Activated naive CD4-positive, alpha-beta T cell treated with anti-CD3 and anti-CD28 coated beads, Interleukin-2, amount 50 U/mL, for 16 hours (primary cell): ENCODE results near the gene NUP50.

Experiments
- DNase-seq: peaks from one replicate; pipeline ENCODE4 v3.0.0-alpha.2; 2020

The NUP50 gene

DNA sequence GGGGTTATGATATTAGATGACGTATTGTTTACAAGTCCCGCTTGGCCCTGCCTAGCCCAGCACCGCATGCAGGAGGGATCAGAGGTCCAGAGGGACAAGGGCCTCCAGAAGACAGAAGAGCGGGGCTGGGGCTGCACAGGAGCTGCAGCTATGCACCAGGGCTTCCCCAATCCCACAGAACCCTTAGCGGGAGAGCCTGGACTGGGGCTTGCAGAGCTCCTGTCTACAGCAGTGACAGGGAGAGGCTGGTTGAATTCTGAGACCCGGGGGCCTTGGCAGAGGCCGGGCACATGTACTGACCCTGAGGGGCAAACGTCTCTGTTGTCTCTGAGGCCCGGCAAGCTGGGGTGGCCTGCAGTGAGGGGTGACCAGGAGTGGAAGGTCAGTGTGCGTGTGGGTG, 70.1 kb downstream of the NUP50 start:
- DNase-seq: no peak

DNA sequence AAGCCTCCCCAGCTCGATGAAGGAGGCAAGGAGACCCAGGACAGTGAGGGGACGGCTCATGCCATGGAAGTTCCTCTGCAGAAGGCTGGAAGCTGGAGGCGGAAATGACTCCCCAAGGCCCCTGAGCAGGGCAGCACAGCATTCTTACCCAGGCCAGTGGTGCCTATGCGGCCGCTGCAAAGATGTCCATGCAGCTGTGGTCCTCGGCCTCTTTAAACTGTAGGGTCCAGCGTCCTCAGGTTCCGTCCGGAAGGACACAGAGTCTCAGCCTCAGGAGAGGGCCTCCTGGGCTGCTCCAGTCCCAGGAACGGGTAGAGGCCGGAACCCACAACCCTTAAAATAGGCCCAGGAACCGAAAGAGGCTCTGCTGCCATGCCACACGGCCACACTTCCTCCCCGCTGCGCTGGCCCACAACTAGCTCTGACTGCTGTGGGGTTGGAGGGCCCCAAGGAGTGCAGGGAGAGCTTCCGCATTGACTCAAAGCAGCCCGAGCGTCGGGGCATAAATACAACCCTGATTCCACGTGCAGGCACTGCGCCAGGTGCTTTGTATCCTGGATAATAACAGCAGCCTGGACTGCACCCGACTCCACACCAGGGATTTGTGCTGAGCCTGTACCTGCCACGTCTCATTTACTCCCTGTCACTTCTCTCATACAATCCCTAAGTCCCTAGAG, 71.5 kb downstream of the NUP50 start:
- no peak for DNase-seq

DNA sequence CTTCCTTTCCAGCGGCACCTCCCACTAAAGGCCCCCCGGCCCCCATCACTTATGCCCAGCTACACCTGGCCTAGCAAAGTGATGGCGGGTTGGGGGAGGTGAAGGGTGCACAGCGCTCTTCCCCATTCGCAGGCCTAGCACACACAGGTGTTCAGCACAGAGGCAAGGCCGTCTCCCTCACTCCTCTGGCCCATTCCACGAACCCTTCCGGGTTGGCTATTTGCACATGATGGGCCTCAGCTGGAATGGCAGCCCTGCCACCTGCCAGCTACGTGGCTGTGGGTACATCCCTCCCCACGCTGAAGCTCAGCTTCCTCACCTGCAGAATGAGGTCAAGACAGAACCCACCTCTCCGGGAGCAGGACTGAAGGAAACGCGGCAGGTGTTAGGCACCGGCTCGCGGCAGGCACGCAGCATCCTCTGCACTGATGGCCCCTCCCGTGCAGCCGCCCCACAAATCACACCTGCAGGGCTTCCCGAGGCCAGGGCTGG, 72.2 kb downstream of the NUP50 start:
- DNase-seq: no peak

DNA sequence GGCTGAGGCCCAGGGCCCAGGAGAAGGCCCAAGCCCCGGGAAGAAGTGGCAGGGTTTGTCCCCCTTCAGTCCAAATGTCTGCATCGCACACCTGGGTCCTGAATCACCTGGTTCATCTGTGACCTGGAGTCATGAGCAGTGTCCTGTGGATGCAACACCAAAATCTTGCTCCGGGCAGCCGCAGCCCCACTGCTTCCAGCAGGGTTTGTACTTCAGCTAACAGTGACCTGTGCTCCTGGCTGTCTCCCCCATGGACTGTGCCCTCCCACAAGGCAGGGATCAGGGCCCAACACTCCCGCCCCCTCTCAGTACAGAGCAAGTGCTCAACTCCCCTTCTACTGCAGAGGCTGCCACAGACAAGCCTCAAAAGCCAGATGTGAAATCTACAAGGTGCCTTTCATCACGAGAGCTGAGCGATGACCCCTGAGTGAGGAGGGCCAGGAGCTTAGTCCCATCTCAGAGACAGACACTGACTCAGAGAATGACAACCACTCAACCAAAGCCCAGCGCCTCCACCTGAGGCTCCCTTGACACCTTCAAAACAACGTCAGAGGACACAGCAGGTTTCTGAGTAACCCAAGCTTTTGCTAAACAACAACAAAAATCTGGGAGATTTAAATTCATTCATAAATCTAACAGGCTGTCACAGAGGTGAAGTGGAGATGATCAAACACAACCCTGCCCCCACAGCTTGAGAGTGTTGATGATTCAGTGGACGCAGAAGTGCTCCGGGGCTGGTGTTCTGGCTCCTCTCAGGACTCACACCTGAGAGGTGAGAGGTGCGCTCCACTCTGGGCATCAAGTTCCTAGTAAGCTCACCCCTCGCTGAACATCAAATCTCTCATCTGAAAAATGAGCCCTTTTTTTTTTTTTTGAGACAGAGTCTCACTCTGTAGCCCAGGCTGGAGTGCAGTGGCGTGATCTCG, 73.6 kb downstream of the NUP50 start:
- no peak for DNase-seq
